ENCODE measurements around the gene RYR3. TPM values are rescaled to one million over a fixed set of nuclear protein-coding genes. Genes with fewer than 3 reads are reported as not detected.

The RYR3 gene
- total and polyA plus RNA-seq, 2 donors (not counting 1 experiment from before 2014, with no cell fraction given), result not detected

GRCh38 chr15:33580526-33580925 lies 269.8 kb downstream of the RYR3 start:
- Mint-ChIP-seq H3K4me1 (no peaks in the 10 kb centered on the region), H3K4me3 (no peak overlapping the region), H3K27ac (no peak overlapping the region), H3K9me3 (ENCODE audit: insufficient read depth) (peaks cover 4% of the 10 kb centered on the region), H3K27me3 (peaks cover under 1% of the 10 kb centered on the region)
- TF ChIP-seq EZH2 (IDR thresholded peaks at IDR 0.05; ENCODE audit: borderline replicate concordance, insufficient read depth, low read depth, low read length, poor library complexity, severe bottlenecking) (no peak), CTCF (IDR thresholded peaks at IDR 0.05) (no peak)
- DNase-seq (no peak), ATAC-seq (ENCODE audit: low read depth) (no peak)
- H3K4me1 ChIP-seq (ENCODE audit: control insufficient read depth in 2 of 2, insufficient read depth in 2 of 2, low read length in 2 of 2), result no peaks in the 10 kb centered on the region
- no peaks in the 10 kb centered on the region for H3K9me3 ChIP-seq (ENCODE audit: control extremely low read depth in 1 of 3, control insufficient read depth in 2 of 3, insufficient read depth in 1 of 3, low read length in 2 of 3)
- H3K4me3 ChIP-seq (ENCODE audit: control extremely low read depth in 1 of 5, extremely low read depth in 1 of 5, insufficient read depth in 1 of 5, low read depth in 2 of 5, low read length in 4 of 5), result no peak overlapping the region
- intact Hi-C loops (cut with micrococcal nuclease), result no loop called here
- H3K27ac ChIP-seq (ENCODE audit: low read length in 2 of 2), result no peak overlapping the region
- ChIA-PET POLR2A (no interaction called here), CTCF (no interaction called here)
- H3K9ac ChIP-seq (ENCODE audit: low read length), result no peak overlapping the region
- H4K20me1 ChIP-seq (ENCODE audit: control insufficient read depth, insufficient read depth, low read length, poor library complexity, severe bottlenecking), result no peaks in the 10 kb centered on the region
- H3K79me2 ChIP-seq (ENCODE audit: control insufficient read depth, insufficient read depth, low read length), result no peaks in the 10 kb centered on the region
- H3K27me3 ChIP-seq (replicated peaks in 1 of 4; ENCODE audit: control extremely low read depth in 1 of 4, control insufficient read depth in 3 of 4, insufficient read depth in 4 of 4, low read length in 3 of 4), result no peaks in the 10 kb centered on the region
- H2AFZ ChIP-seq (ENCODE audit: insufficient read depth, low read depth, low read length, poor library complexity, severe bottlenecking), result no peak overlapping the region
- WGBS (ENCODE audit: insufficient coverage), result 86% methylated on average over 1 of the region's 2 CpGs
- no peak overlapping the region for H3K4me2 ChIP-seq (replicated peaks; ENCODE audit: low read depth, low read length, poor library complexity, severe bottlenecking)
- H3K36me3 ChIP-seq (replicated peaks in 1 of 2; ENCODE audit: control extremely low read depth in 1 of 2, control insufficient read depth in 1 of 2, extremely low read depth in 1 of 2, insufficient read depth in 2 of 2, low read length in 1 of 2), result no peaks in the 10 kb centered on the region

- Histone ChIP-seq H2AFZ (ENCODE audit: insufficient read depth, low read depth, low read length, poor library complexity, severe bottlenecking) (no peak overlapping the region), H3K4me3 (ENCODE audit: control extremely low read depth in 1 of 5, extremely low read depth in 1 of 5, insufficient read depth in 1 of 5, low read depth in 2 of 5, low read length in 4 of 5) (no peak overlapping the region), H4K20me1 (ENCODE audit: control insufficient read depth, insufficient read depth, low read length, poor library complexity, severe bottlenecking) (no peaks in the 10 kb centered on the region), H3K9ac (ENCODE audit: low read length) (no peak overlapping the region), H3K36me3 (replicated peaks in 1 of 2; ENCODE audit: control extremely low read depth in 1 of 2, control insufficient read depth in 1 of 2, extremely low read depth in 1 of 2, insufficient read depth in 2 of 2, low read length in 1 of 2) (no peaks in the 10 kb centered on the region), H3K27ac (ENCODE audit: low read length in 2 of 2) (no peak overlapping the region), H3K4me1 (ENCODE audit: control insufficient read depth in 2 of 2, insufficient read depth in 2 of 2, low read length in 2 of 2) (no peaks in the 10 kb centered on the region), H3K9me3 (ENCODE audit: control extremely low read depth in 1 of 3, control insufficient read depth in 2 of 3, insufficient read depth in 1 of 3, low read length in 2 of 3) (no peaks in the 10 kb centered on the region), H3K79me2 (ENCODE audit: control insufficient read depth, insufficient read depth, low read length) (no peaks in the 10 kb centered on the region), H3K27me3 (replicated peaks in 1 of 4; ENCODE audit: control extremely low read depth in 1 of 4, control insufficient read depth in 3 of 4, insufficient read depth in 4 of 4, low read length in 3 of 4) (no peaks in the 10 kb centered on the region), H3K4me2 (replicated peaks; ENCODE audit: low read depth, low read length, poor library complexity, severe bottlenecking) (no peak overlapping the region)
- ATAC-seq (ENCODE audit: low read depth), result no peak
- Mint-ChIP-seq H3K27ac (no peak overlapping the region), H3K4me1 (no peaks in the 10 kb centered on the region), H3K9me3 (ENCODE audit: insufficient read depth) (peaks cover 3% of the 10 kb centered on the region), H3K4me3 (no peak overlapping the region), H3K27me3 (no peaks in the 10 kb centered on the region)
- no peak for DNase-seq
- TF ChIP-seq CTCF (IDR thresholded peaks at IDR 0.05) (no peak), EZH2 (IDR thresholded peaks at IDR 0.05; ENCODE audit: borderline replicate concordance, insufficient read depth, low read depth, low read length, poor library complexity, severe bottlenecking) (no peak)
- intact Hi-C loops (cut with micrococcal nuclease), result no loop called here
- ChIA-PET POLR2A (no interaction called here), CTCF (no interaction called here)
- no CpG with 5 or more reads among the region's 3 CpGs for WGBS (ENCODE audit: insufficient coverage)
Observed at GRCh38 chr15:33581032-33581431, 270.3 kb downstream of the RYR3 start.
